Fibroblast of skin of right quadriceps (primary cell): Measurements from ENCODE around the gene FAM83F.
"Not testable (repeated sequence)": the region's sequence is repeated elsewhere in the genome, so short reads cannot be mapped to it uniquely, and the experiment has no call there.

ENCODE experiments used
- DNase-seq: peaks from one replicate; pipeline ENCODE4 v3.0.0-alpha.2; 2013

Gene FAM83F

DNA sequence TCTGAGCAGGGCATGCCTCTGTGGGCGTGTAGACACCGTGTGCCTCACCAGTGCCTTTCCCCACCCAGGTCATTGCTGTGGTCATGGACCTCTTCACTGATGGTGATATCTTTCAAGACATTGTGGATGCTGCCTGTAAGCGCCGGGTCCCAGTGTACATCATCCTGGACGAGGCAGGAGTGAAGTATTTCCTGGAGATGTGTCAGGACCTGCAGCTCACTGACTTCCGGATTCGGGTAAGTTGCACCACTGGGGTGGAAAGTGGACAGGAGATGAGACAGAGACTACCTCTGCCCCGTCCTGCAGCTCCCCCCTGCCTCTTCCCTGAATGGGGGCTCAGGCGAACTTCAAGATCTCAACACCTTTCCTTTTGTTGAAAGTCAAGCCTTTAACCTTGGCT is 24.3 kb downstream of the FAM83F start:
- no peak for DNase-seq

- DNase-seq, result no peak
Measured at GRCh38 chr22:40020956-40021355, 26.2 kb downstream of the FAM83F start.

DNA sequence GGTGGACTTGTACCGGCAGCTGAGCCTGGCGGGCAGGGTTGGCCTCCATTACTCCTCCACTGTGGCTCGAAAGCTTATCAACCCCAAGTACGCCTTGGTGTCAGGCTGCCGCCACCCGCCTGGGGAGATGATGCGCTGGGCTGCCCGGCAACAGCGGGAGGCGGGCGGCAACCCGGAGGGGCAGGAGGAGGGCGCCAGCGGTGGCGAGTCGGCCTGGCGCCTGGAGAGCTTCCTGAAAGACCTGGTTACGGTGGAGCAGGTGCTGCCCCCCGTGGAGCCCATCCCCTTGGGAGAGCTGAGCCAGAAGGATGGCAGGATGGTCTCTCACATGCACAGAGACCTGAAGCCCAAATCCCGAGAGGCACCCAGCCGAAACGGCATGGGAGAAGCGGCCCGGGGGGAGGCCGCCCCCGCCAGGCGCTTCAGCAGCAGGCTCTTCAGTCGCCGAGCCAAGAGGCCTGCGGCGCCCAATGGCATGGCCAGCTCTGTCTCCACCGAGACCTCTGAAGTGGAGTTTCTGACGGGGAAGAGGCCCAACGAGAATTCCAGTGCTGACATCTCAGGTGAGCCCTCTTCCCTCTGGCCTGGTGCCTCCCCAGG is 26.7 kb downstream of the FAM83F start:
- no peak for DNase-seq

DNA sequence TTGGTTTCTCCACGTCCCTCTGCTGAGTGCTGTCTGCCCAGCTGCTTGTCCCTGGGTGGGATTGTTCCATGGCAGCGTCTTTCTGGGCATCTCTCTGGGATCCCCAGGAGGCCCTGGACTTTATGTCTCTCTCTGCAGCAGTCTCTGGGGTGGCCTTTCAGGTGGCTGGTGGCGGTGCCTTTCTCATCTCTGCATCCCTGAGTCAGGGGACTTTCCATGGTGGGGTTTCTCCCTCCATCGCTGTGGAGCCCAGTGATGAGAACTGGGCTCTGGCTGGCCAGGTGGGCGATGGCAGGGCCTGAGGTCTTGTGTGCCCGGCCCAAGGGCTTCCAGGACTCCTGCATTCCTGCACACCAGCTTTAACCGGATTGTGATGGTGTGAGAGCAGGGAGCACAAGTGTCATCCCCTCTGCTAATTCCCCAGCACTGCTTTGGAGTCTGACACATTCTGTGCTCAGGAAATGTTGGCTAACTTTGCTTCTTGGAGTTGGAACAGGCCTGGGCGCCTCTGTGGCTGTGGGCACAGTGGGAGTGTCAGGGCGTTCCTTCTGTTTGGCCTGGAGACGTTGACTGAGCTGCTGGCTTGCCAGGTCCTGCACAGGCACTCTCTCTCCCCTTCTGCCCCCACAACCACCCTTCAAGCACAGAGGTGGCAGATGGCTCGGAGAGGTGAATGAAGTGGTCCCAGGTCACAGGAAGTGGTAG is 27.9 kb downstream of the FAM83F start:
- no peak for DNase-seq

- DNase-seq, result no peak
Measured at GRCh38 chr22:40023341-40023841, 28.6 kb downstream of the FAM83F start.

GRCh38 chr22:40024201-40025061 is 29.7 kb downstream of the FAM83F start:
- DNase-seq, result peak; percentile 57

- not testable (repeated sequence) for DNase-seq
Measured at GRCh38 chr22:40025062-40025379, 30.3 kb downstream of the FAM83F start.

GRCh38 chr22:40025856-40026255 is 31.1 kb downstream of the FAM83F start:
- DNase-seq, result no peak

- no peak for DNase-seq
Measured at GRCh38 chr22:40026641-40027040, 31.9 kb downstream of the FAM83F start.

DNA sequence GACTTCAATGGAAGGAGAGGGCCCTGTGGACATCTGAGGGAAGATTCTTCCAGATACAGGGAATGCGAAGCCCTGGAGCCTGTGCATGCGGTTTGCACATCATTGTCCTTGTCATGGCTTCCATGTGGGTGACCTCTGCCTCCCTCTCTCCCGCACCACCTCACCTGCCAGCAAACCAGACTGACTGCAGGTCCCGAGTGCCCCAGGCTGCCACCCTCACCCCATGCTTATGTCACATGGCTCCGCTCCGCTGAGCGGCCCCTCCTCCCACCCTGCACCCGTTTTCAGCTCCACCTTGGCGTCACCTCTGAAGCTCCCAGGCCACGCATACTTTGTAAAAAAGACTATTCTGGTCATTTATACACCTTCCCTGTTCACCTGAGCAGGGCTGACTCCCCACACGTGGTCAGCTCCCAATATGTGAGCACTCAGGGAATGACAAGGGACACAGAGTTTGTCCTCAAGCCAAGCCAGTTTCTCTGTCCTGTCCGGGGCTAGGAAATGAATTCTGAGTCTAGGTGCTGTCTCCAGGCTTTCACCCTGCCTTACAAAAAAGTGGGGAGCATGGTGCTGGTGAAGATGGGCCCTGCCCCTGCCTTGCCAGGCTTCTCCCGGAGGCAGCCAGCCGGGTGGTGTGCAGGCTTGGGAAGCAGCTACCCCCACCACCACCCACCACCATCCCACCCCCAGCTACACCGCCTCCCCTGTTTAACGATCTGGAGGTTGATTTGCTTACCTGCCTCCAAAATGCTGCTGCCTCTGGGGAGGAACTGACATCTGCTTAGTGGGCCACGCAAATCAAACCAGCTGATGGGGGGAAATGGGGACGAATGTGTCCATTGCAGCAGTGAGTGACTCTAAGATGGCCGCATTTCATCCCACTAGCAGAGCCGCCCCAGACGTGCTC is 32.7 kb downstream of the FAM83F start:
- no peak for DNase-seq

DNA sequence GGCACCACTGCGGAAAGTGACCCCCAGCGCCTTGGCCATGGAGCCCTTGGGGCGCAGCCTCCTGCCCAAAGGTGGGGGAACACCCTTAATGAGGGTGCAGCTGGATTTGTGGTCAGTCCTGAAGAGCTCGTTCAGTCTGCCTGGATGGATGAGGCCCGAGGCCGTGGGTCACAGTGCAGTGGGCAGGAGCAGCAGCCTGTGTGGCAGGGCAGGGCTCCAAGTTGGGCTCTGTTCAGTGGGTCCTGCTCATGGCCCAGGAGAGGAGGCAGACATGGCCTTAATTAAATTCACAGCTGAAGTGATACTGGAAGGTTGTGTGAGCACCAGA is 33.3 kb downstream of the FAM83F start:
- DNase-seq, result no peak

DNA sequence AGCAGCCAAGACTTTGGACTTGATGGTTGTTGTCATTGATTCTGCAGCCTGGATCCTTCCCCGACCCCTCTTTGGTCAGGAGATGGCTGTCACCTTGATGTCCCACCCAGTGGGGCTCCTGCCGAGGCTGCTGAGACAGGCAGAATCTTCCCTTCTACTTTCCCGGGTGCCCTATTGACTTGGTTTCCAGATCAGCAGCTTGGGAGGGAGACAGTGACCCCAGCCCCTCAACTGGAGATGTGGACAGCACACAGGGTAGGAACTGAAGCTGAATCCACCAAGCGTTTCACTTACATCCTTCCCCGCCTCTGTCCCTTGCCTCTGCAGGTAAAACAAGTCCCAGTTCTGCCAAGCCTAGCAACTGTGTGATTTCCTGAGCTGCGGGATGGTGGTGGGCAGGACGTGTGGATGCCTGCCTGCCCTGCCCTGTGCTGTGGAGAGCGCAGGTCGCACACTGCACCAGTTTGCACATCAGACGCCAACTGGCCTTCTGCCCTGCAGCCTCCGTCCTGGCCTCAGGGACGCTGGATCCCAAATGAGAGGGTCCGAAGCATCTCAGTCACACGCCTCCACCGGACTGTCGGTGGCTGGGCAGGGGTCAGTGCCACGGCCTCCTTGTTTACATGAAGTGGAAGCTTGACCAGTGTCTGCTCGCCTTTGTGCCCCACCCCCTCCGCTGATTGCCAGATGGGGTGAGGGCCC is 34.6 kb downstream of the FAM83F start:
- DNase-seq, result no peak

- no peak for DNase-seq
Measured at GRCh38 chr22:40030026-40030757, 35.4 kb downstream of the FAM83F start.

- DNase-seq, result no peak
Measured at GRCh38 chr22:40030758-40031095, 36.0 kb downstream of the FAM83F start.

- no peak for DNase-seq
Measured at GRCh38 chr22:40031766-40032470, 37.2 kb downstream of the FAM83F start.

- DNase-seq, result no peak
Measured at GRCh38 chr22:40033586-40034380, 39.0 kb downstream of the FAM83F start.

DNA sequence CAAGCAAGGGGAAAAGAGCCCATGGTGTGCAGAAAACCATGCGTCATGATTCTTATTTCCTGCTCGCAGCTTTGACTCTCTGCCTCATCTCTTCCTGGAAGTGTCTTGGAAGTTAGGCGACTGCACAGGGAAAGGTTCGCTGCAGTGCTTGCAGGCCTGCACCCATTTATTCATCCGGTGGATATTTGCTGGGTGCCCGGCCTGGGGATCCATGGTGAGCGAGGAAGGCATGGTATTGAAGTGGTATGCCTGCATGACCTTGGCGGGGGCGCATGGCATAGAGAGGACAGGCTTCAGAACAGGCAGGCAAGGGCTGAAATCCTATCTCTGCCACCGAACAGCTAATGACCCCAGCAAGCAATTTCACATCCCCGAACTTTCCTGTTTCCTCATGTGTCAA is 40.6 kb downstream of the FAM83F start:
- DNase-seq, result no peak

- DNase-seq, result no peak
Measured at GRCh38 chr22:40036126-40036525, 41.4 kb downstream of the FAM83F start.

DNA sequence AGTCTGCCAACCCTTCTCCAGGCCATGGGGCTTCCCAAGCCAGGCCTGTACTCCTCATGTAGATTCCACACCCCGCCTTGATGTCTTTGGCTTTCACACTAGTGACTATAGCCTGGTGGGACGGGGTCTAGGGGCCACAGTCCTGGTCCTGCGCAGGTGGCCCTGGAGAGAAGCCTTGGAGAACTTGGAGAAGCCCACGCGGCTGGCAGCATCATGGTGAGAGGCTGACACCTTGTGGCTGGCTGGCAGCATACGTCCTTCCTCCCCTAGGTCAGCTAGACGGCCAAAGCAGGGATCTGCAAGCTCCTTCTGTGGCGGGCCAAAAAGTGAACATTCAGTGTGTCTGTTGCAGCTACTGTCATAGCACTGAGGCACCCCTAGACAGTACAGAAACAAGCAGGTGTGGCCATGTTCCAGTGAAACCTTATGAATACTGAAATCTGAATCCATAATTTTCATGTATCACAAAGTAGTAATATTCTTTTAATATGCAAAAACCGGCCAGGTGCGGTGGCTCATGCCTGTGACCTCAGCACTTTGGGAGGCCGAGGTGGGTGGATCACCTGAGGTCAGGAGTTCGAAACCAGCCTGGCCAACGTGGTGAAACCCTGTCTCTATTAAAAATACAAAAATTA is 42.0 kb downstream of the FAM83F start:
- peak; percentile 53 for DNase-seq

GRCh38 chr22:40037320-40037719 is 42.6 kb downstream of the FAM83F start:
- no peak for DNase-seq
